Suppressor macrophage treated with lipopolysaccharide for 1 hour (primary cell): ENCODE measurements around the gene DDIAS.
"Not testable (repeated sequence)": the region's sequence is repeated elsewhere in the genome, so short reads cannot be mapped to it uniquely, and the experiment has no call there.

ENCODE experiments used
- DNase-seq, 3 donors: peaks; one replicate each; pipeline ENCODE4 v3.0.0-alpha.2; 2020 to 2022

Gene DDIAS

GRCh38 chr11:82890936-82891335, 10.6 kb upstream of the DDIAS start:
- peak; percentile 18 to 52 (median 48) for DNase-seq

- DNase-seq, result no peak
Observed at GRCh38 chr11:82892611-82893169, 8.8 kb upstream of the DDIAS start.

GRCh38 chr11:82895437-82896091, 6.0 kb upstream of the DDIAS start:
- DNase-seq, result peak; percentile 64 to 81 (median 68)

GRCh38 chr11:82896183-82896582, 5.4 kb upstream of the DDIAS start:
- no peak for DNase-seq

- peak; percentile 31 to 48 (median 34) for DNase-seq
Observed at GRCh38 chr11:82898241-82898640, 3.3 kb upstream of the DDIAS start.

GRCh38 chr11:82899186-82899820, 2.2 kb upstream of the DDIAS start:
- DNase-seq, result no peak

- DNase-seq, result no peak
Observed at GRCh38 chr11:82899957-82900276, 1.6 kb upstream of the DDIAS start.

- DNase-seq, result peak; percentile 92 to 96 (median 95)
Observed at GRCh38 chr11:82900277-82901164, 1.0 kb upstream of the DDIAS start, which contains the start of gene PRCP. Gene PRCP, minus strand, starts transcription at chr11:82900430. Its CDS starts 28 bp downstream, at chr11:82900402.

GRCh38 chr11:82901922-82902485, 468 bp downstream of the DDIAS start:
- no peak for DNase-seq

GRCh38 chr11:82902880-82903279, 1.3 kb downstream of the DDIAS start:
- no peak for DNase-seq

GRCh38 chr11:82903843-82904586, 2.5 kb downstream of the DDIAS start:
- no peak for DNase-seq

- DNase-seq, result peak in 2 of 3 donors; percentile 80 to 84
Observed at GRCh38 chr11:82906236-82906635, 4.7 kb downstream of the DDIAS start.

- no peak for DNase-seq
Observed at GRCh38 chr11:82906931-82907330, 5.4 kb downstream of the DDIAS start.

- DNase-seq, result peak; percentile 52 to 80 (median 78)
Observed at GRCh38 chr11:82907371-82907770, 5.8 kb downstream of the DDIAS start.

- DNase-seq, result no peak
Observed at GRCh38 chr11:82908311-82908710, 6.8 kb downstream of the DDIAS start.

- no peak for DNase-seq
Observed at GRCh38 chr11:82909015-82909640, 7.6 kb downstream of the DDIAS start.

- DNase-seq, result not testable (repeated sequence)
Observed at GRCh38 chr11:82919786-82920185, 18.2 kb downstream of the DDIAS start.

- peak in 1 of 3 donors; percentile 15 for DNase-seq
Observed at GRCh38 chr11:82920227-82920626, 18.7 kb downstream of the DDIAS start.

- not testable (repeated sequence) for DNase-seq
Observed at GRCh38 chr11:82922396-82923173, 21.0 kb downstream of the DDIAS start.

GRCh38 chr11:82924522-82925224, 23.1 kb downstream of the DDIAS start:
- DNase-seq, result no peak
